Peyer's patch (tissue), 4 donors: Measurements from ENCODE around the gene CHP1. TPM values are rescaled to one million over a fixed set of nuclear protein-coding genes. Genes with fewer than 3 reads are reported as not detected.
"Not testable (repeated sequence)": the region's sequence is repeated elsewhere in the genome, so short reads cannot be mapped to it uniquely, and the experiment has no call there.

Source experiments
- DNase-seq, 3 donors: peaks; one replicate each; pipeline ENCODE4 v3.0.0-alpha.2; 2017 to 2019
- H3K27ac ChIP-seq, 4 donors: fragments of 200-600 bp; sonication (generic); one replicate each; pipeline ENCODE4 v1.5.1; 2016 to 2019
- H3K27me3 ChIP-seq, 2 donors: fragments of 200-600 bp; sonication (generic); one replicate each; pipeline ENCODE4 v1.5.1; 2019
- H3K36me3 ChIP-seq, 3 donors: fragments of 200-600 bp; sonication (generic); one replicate each; pipeline ENCODE4 v1.5.1; 2016 to 2019
- H3K4me1 ChIP-seq, 4 donors: fragments of 200-600 bp; sonication (generic); one replicate each; pipeline ENCODE4 v1.5.1; 2016 to 2019
- H3K4me3 ChIP-seq, 4 donors: fragments of 200-600 bp; sonication (generic); 1 replicate in 3 of 4; 2 replicates in 1 of 4; pipeline ENCODE4 v1.5.1; 2016 to 2019; ENCODE audit warnings: mild to moderate bottlenecking in 1 of 4
- H3K9me3 ChIP-seq, 4 donors: fragments of 200-600 bp; sonication (generic); one replicate each; pipeline ENCODE4 v1.5.1; 2016 to 2019; ENCODE audit warnings: mild to moderate bottlenecking in 1 of 4
- POLR2A ChIP-seq, 2 donors: fragments of 450-650 bp; IDR thresholded peaks; one replicate each; pipeline ENCODE4 v1.5.1; 2017; ENCODE audit warnings: antibody characterized with exemption in 2 of 2, mild to moderate bottlenecking in 2 of 2, moderate library complexity in 2 of 2
- total RNA-seq, 4 donors: library from RNA; depleted of rRNA; stranded (reverse); fragments of >200 nt; gene quantifications; one replicate each; pipeline ENCODE4 v1.1.0, GENCODE V29; 2016
- TF ChIP-seq, protein P1 (sequence below), 6 experiments: fragments of 450-650 bp in 4 of 6; fragments of 200-600 bp in 2 of 6; sonication (generic) in 1 of 6; IDR thresholded peaks; one replicate each; pipeline ENCODE4 v1.5.1; 2017 to 2019; ENCODE audit warnings: antibody characterized with exemption in 6 of 6, mild to moderate bottlenecking in 3 of 6, moderate library complexity in 1 of 6

Gene CHP1
- total RNA-seq, 4 donors from 2014 or later, result 107 to 534 (median 405) TPM

GRCh38 chr15:41256577-41257038, 25.5 kb downstream of the CHP1 start:
- H3K4me1 ChIP-seq, result peaks cover 0 to 32% (median 5%) of the 10 kb centered on the region in 4 donors
- H3K4me3 ChIP-seq, result no peak overlapping the region
- no peak for DNase-seq
- no peaks in the 10 kb centered on the region for H3K9me3 ChIP-seq
- no peaks in the 10 kb centered on the region for H3K27me3 ChIP-seq
- no peak for TF ChIP-seq POLR2A (IDR thresholded peaks at IDR 0.05)
- TF ChIP-seq, protein P1, sequence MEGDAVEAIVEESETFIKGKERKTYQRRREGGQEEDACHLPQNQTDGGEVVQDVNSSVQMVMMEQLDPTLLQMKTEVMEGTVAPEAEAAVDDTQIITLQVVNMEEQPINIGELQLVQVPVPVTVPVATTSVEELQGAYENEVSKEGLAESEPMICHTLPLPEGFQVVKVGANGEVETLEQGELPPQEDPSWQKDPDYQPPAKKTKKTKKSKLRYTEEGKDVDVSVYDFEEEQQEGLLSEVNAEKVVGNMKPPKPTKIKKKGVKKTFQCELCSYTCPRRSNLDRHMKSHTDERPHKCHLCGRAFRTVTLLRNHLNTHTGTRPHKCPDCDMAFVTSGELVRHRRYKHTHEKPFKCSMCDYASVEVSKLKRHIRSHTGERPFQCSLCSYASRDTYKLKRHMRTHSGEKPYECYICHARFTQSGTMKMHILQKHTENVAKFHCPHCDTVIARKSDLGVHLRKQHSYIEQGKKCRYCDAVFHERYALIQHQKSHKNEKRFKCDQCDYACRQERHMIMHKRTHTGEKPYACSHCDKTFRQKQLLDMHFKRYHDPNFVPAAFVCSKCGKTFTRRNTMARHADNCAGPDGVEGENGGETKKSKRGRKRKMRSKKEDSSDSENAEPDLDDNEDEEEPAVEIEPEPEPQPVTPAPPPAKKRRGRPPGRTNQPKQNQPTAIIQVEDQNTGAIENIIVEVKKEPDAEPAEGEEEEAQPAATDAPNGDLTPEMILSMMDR (IDR thresholded peaks at IDR 0.05), result no peak
- H3K36me3 ChIP-seq, result peaks cover 0 to 23% (median 0%) of the 10 kb centered on the region in 3 donors
- peak overlapping the region in 1 of 4 donors; percentile 68 for H3K27ac ChIP-seq

DNA sequence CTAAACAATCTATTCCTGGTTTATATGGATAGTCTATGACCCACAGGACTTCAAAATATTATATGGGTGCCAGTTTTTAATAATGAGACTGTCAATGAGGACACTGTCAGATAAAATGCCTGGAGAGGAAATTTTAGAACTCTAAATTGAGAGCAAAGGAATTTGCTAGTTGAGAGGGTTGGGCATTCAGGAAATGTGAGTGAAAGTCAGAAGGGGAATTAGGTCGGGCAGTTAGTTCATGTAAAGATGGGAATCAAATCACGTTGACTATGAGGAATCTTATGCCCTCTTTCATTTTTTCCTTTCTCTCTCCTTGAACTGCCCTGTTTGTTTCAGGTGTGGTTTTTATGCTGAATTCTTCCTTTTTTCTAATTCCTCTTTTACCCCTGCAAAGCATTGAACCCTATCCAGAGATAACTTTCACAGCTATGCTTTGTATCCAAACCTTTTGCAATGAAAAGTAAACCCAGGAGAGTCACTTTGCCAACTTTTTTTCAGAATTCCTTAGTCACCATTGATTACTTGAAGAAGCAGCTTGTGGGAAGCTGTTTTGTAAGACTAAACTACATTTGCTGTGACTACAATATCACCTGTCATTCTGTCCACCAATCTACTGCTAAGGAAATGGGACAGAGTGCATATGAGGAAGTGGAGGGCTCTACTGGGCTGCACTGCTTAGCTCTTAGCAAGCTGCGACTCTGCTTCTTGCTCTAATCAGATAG, 27.8 kb downstream of the CHP1 start:
- H3K27me3 ChIP-seq, result no peaks in the 10 kb centered on the region
- peaks cover 0 to 34% (median 0%) of the 10 kb centered on the region in 3 donors for H3K36me3 ChIP-seq
- H3K27ac ChIP-seq, result peak overlapping the region; percentile 20 to 75 (median 57)
- no peaks in the 10 kb centered on the region for H3K9me3 ChIP-seq
- TF ChIP-seq, protein P1 (IDR thresholded peaks at IDR 0.05), result no peak
- no peak for TF ChIP-seq POLR2A (IDR thresholded peaks at IDR 0.05)
- H3K4me1 ChIP-seq, result peaks cover 0 to 32% (median 5%) of the 10 kb centered on the region in 4 donors
- no peak overlapping the region for H3K4me3 ChIP-seq
- DNase-seq, result peak in 2 of 3 donors; percentile 38 to 62

DNA sequence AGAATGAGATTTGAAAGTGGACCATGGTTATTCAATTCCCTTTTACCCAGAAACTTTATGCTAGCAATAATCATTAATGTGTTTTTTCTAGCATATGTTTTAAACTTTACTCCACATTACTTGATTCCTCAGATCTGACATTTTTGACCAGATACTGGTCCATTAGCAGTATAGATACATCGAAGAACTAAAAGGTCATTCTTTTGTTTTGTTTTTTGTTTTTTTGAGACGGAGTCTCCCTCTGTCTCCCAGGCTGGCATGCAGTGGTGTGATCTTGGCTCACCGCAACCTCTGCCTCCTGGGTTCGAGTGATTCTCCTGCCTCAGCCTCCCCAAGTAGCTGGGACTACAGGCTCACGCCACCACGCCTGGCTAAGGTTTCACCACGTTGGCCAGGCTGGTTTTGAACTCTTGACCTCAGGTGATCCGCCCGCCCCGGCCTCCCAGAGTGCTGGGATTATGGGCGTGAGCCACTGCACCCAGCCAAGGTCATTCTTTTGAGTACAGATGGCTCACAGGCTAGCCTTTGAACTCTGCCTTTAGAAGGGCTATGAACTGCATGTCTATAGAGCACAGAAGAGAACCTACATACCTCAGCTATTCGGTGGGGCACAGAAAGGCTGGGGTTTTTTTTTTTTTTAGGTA, 28.6 kb downstream of the CHP1 start:
- peak in 2 of 3 donors; percentile 77 to 84 for DNase-seq
- Histone ChIP-seq H3K27ac (peak overlapping the region; percentile 13 to 82 (median 68)), H3K4me3 (no peak overlapping the region), H3K36me3 (peaks cover 0 to 42% (median 0%) of the 10 kb centered on the region in 3 donors), H3K4me1 (peaks cover 0 to 32% (median 5%) of the 10 kb centered on the region in 4 donors), H3K9me3 (no peaks in the 10 kb centered on the region), H3K27me3 (no peaks in the 10 kb centered on the region)
- no peak for TF ChIP-seq POLR2A (IDR thresholded peaks at IDR 0.05)
- TF ChIP-seq, protein P1 (IDR thresholded peaks at IDR 0.05), result no peak

- H3K4me3 ChIP-seq, H3K27me3 ChIP-seq, H3K9me3 ChIP-seq, DNase-seq, H3K27ac ChIP-seq: not testable (repeated sequence)
- H3K36me3 ChIP-seq, result peaks cover 0 to 44% (median 0%) of the 10 kb centered on the region in 3 donors
- H3K4me1 ChIP-seq, result peaks cover 0 to 25% (median 5%) of the 10 kb centered on the region in 4 donors
These were observed 29.9 kb downstream of the CHP1 start for GRCh38 chr15:41260924-41261323.

GRCh38 chr15:41262571-41262970, 31.5 kb downstream of the CHP1 start:
- Histone ChIP-seq H3K4me3 (no peak overlapping the region), H3K4me1 (peaks cover 0 to 18% (median 5%) of the 10 kb centered on the region in 4 donors), H3K27me3 (no peaks in the 10 kb centered on the region), H3K27ac (no peak overlapping the region), H3K9me3 (no peaks in the 10 kb centered on the region), H3K36me3 (peaks cover 0 to 59% (median 0%) of the 10 kb centered on the region in 3 donors)
- TF ChIP-seq, protein P1 (IDR thresholded peaks at IDR 0.05), result no peak
- no peak for TF ChIP-seq POLR2A (IDR thresholded peaks at IDR 0.05)
- no peak for DNase-seq

- no peak for DNase-seq
- Histone ChIP-seq H3K9me3 (no peaks in the 10 kb centered on the region), H3K36me3 (peaks cover 0 to 70% (median 0%) of the 10 kb centered on the region in 3 donors), H3K4me3 (no peak overlapping the region), H3K4me1 (peaks cover 0 to 15% (median 2%) of the 10 kb centered on the region in 4 donors), H3K27ac (no peak overlapping the region), H3K27me3 (no peaks in the 10 kb centered on the region)
- no peak for TF ChIP-seq POLR2A (IDR thresholded peaks at IDR 0.05)
- TF ChIP-seq, protein P1 (IDR thresholded peaks at IDR 0.05), result no peak
These were observed 32.9 kb downstream of the CHP1 start for GRCh38 chr15:41263891-41264351.
